WTC11 (cell line): Measurements from ENCODE around the gene SMARCB1. TPM values are rescaled to one million over a fixed set of nuclear protein-coding genes. Genes with fewer than 3 reads are reported as not detected.

Source experiments
- ATAC-seq: fragments of 200-7000 bp; cut with Tn5 transposase; 2 replicates; pipeline ENCODE4 v1.10.0; 2021; ENCODE audit warnings: mild to moderate bottlenecking, moderate library complexity
- CTCF ChIA-PET: fragments of 300-600 bp; sonication (Branson Sonifier 250); formaldehyde crosslinking; loops from one replicate; lab custom pipeline; 2021; ENCODE audit warnings: antibody characterized with exemption; lab: Charles Lee
- POLR2A ChIA-PET: fragments of 350-600 bp; sonication (Branson Sonifier 250); formaldehyde crosslinking; loops from one replicate; lab custom pipeline; 2021; ENCODE audit warnings: antibody characterized with exemption; lab: Charles Lee
- DNase-seq: peaks from one replicate; pipeline ENCODE4 v3.0.0; 2021; ENCODE audit warnings: low spot score
- H3K27ac Mint-ChIP-seq: 2 replicates; pipeline ENCODE4 v1.8.0; 2021; ENCODE audit warnings: mixed read lengths
- H3K27me3 Mint-ChIP-seq: 2 replicates; pipeline ENCODE4 v1.8.0; 2021; ENCODE audit warnings: low read depth, mild to moderate bottlenecking, moderate library complexity, mixed read lengths
- H3K36me3 Mint-ChIP-seq: 2 replicates; pipeline ENCODE4 v1.8.0; 2021; ENCODE audit warnings: mixed read lengths
- H3K4me1 Mint-ChIP-seq: 2 replicates; pipeline ENCODE4 v1.8.0; 2022; ENCODE audit warnings: mixed read lengths
- H3K4me3 Mint-ChIP-seq: 2 replicates; pipeline ENCODE4 v1.8.0; 2021; ENCODE audit warnings: mild to moderate bottlenecking, moderate library complexity, mixed read lengths
- H3K9me3 Mint-ChIP-seq: 2 replicates; pipeline ENCODE4 v1.8.0; 2021; ENCODE audit warnings: mixed read lengths
- ATF1 ChIP-seq: sonication (generic); formaldehyde crosslinking; IDR thresholded peaks from 2 replicates; pipeline ENCODE4 v1.8.1; 2023; ENCODE audit warnings: mild to moderate bottlenecking, moderate library complexity, missing genetic modification reagents
- ELF4 ChIP-seq: sonication (generic); formaldehyde crosslinking; IDR thresholded peaks from 2 replicates; pipeline ENCODE4 v1.8.1; 2022; ENCODE audit warnings: low read depth, mild to moderate bottlenecking, moderate library complexity, missing genetic modification reagents
- GTF2I ChIP-seq: fragments of 250-450 bp; sonication (Bioruptor Pico); conservative IDR thresholded peaks from 2 replicates; pipeline ENCODE4 v1.4.0; 2021; ENCODE audit warnings: mild to moderate bottlenecking
- MYBL2 ChIP-seq: sonication (generic); formaldehyde crosslinking; IDR thresholded peaks from 2 replicates; pipeline ENCODE4 v1.8.1; 2023; ENCODE audit warnings: mild to moderate bottlenecking, moderate library complexity, missing genetic modification reagents
- SP1 ChIP-seq: sonication (generic); formaldehyde crosslinking; conservative IDR thresholded peaks from 2 replicates; pipeline ENCODE4 v1.8.1; 2022; ENCODE audit warnings: missing genetic modification reagents
- ZNF263 ChIP-seq: sonication (generic); formaldehyde crosslinking; IDR thresholded peaks from 2 replicates; pipeline ENCODE4 v1.8.1; 2022; ENCODE audit warnings: low read depth, mild to moderate bottlenecking, moderate library complexity, missing genetic modification reagents
- total RNA-seq: library from RNA; stranded (reverse); gene quantifications from 3 replicates; pipeline ENCODE4 v1.2.3, GENCODE V29; 2021
- TF ChIP-seq, protein P1 (sequence below): fragments of 250-450 bp; sonication (Bioruptor Pico); IDR thresholded peaks from 2 replicates; pipeline ENCODE4 v1.9.0; 2021; ENCODE audit warnings: mild to moderate bottlenecking, borderline replicate concordance
- TF ChIP-seq, protein P2 (sequence below): sonication (generic); formaldehyde crosslinking; IDR thresholded peaks from 2 replicates; pipeline ENCODE4 v1.8.1; 2022; ENCODE audit warnings: mild to moderate bottlenecking, missing genetic modification reagents, moderate library complexity, borderline replicate concordance
- TF ChIP-seq, protein P3 (sequence below): fragments of 250-450 bp; sonication (Bioruptor Pico); IDR thresholded peaks from 2 replicates; pipeline ENCODE4 v1.9.0; 2021; ENCODE audit warnings: moderate library complexity, mild to moderate bottlenecking, inconsistent platforms, borderline replicate concordance
- TF ChIP-seq, protein P4 (sequence below): sonication (generic); formaldehyde crosslinking; IDR thresholded peaks from 2 replicates; pipeline ENCODE4 v1.8.0; 2023; ENCODE audit warnings: mild to moderate bottlenecking, missing genetic modification reagents
- TF ChIP-seq, protein P5 (sequence below): fragments of 250-450 bp; sonication (Bioruptor Pico); IDR thresholded peaks from 2 replicates; pipeline ENCODE4 v1.9.0; 2021; ENCODE audit warnings: mild to moderate bottlenecking
- TF ChIP-seq, protein P6 (sequence below): fragments of 250-450 bp; sonication (Bioruptor Pico); conservative IDR thresholded peaks from 2 replicates; pipeline ENCODE4 v1.9.0; 2021; ENCODE audit warnings: mild to moderate bottlenecking
- TF ChIP-seq, protein P7 (sequence below): sonication (generic); formaldehyde crosslinking; IDR thresholded peaks from 2 replicates; pipeline ENCODE4 v1.8.0; 2023; ENCODE audit warnings: missing genetic modification reagents, mild to moderate bottlenecking, borderline replicate concordance

SMARCB1 gene
- total RNA-seq, 1 experiment from 2014 or later: 135 TPM

DNA sequence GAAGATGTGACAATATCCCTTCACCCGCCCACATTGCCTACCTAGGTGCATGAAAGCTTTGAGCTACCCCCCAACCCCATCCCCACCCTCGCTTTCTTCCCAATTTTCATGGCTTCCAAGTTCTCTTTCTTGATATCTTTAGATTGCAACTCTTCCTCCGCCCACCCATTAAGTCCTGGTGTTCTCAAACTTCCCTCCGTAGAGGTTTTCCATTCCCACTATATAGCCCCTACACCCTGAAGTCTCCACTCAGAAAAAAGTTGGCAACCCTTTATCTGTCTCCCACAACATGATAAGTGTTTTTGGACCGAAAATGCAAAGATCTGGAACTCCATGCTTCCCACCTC lies 36.4 kb upstream of the SMARCB1 start:
- ChIA-PET POLR2A (interaction anchor here (0.5 to 1.4 kb wide), 3 partner anchors 30 to 107 kb away, joined by 3 to 4 read pairs (median 3); partner anchors contain the start of gene SLC2A11), CTCF (interaction anchor here (0.9 to 2.2 kb wide), 4 partner anchors 13 to 159 kb away, joined by 4 to 8 read pairs (median 6); partner anchors contain the start of genes C22orf15, CHCHD10 and SLC2A11)
- ATAC-seq (no peak), DNase-seq (no peak)
- Mint-ChIP-seq H3K27me3 (no peaks in the 10 kb centered on the region), H3K9me3 (no peaks in the 10 kb centered on the region), H3K4me3 (peak overlapping the region; percentile 85), H3K36me3 (no peaks in the 10 kb centered on the region), H3K27ac (peak overlapping the region; percentile 91), H3K4me1 (peaks cover 22% of the 10 kb centered on the region)
- TF ChIP-seq SP1 (CRISPR knock-in tag) (no peak), ZNF263 (CRISPR knock-in tag) (no peak), ATF1 (no peak), MYBL2 (CRISPR knock-in tag) (no peak), GTF2I (CRISPR knock-in tag) (no peak), ELF4 (CRISPR knock-in tag) (no peak)
- TF ChIP-seq, protein P1, sequence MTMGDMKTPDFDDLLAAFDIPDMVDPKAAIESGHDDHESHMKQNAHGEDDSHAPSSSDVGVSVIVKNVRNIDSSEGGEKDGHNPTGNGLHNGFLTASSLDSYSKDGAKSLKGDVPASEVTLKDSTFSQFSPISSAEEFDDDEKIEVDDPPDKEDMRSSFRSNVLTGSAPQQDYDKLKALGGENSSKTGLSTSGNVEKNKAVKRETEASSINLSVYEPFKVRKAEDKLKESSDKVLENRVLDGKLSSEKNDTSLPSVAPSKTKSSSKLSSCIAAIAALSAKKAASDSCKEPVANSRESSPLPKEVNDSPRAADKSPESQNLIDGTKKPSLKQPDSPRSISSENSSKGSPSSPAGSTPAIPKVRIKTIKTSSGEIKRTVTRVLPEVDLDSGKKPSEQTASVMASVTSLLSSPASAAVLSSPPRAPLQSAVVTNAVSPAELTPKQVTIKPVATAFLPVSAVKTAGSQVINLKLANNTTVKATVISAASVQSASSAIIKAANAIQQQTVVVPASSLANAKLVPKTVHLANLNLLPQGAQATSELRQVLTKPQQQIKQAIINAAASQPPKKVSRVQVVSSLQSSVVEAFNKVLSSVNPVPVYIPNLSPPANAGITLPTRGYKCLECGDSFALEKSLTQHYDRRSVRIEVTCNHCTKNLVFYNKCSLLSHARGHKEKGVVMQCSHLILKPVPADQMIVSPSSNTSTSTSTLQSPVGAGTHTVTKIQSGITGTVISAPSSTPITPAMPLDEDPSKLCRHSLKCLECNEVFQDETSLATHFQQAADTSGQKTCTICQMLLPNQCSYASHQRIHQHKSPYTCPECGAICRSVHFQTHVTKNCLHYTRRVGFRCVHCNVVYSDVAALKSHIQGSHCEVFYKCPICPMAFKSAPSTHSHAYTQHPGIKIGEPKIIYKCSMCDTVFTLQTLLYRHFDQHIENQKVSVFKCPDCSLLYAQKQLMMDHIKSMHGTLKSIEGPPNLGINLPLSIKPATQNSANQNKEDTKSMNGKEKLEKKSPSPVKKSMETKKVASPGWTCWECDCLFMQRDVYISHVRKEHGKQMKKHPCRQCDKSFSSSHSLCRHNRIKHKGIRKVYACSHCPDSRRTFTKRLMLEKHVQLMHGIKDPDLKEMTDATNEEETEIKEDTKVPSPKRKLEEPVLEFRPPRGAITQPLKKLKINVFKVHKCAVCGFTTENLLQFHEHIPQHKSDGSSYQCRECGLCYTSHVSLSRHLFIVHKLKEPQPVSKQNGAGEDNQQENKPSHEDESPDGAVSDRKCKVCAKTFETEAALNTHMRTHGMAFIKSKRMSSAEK (CRISPR knock-in tag): no peak
- TF ChIP-seq, protein P2, sequence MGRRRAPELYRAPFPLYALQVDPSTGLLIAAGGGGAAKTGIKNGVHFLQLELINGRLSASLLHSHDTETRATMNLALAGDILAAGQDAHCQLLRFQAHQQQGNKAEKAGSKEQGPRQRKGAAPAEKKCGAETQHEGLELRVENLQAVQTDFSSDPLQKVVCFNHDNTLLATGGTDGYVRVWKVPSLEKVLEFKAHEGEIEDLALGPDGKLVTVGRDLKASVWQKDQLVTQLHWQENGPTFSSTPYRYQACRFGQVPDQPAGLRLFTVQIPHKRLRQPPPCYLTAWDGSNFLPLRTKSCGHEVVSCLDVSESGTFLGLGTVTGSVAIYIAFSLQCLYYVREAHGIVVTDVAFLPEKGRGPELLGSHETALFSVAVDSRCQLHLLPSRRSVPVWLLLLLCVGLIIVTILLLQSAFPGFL: no peak
- TF ChIP-seq, protein P3, sequence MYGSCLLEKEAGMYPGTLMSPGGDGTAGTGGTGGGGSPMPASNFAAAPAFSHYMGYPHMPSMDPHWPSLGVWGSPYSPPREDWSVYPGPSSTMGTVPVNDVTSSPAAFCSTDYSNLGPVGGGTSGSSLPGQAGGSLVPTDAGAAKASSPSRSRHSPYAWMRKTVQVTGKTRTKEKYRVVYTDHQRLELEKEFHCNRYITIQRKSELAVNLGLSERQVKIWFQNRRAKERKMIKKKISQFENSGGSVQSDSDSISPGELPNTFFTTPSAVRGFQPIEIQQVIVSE (CRISPR knock-in tag): no peak
- TF ChIP-seq, protein P4, sequence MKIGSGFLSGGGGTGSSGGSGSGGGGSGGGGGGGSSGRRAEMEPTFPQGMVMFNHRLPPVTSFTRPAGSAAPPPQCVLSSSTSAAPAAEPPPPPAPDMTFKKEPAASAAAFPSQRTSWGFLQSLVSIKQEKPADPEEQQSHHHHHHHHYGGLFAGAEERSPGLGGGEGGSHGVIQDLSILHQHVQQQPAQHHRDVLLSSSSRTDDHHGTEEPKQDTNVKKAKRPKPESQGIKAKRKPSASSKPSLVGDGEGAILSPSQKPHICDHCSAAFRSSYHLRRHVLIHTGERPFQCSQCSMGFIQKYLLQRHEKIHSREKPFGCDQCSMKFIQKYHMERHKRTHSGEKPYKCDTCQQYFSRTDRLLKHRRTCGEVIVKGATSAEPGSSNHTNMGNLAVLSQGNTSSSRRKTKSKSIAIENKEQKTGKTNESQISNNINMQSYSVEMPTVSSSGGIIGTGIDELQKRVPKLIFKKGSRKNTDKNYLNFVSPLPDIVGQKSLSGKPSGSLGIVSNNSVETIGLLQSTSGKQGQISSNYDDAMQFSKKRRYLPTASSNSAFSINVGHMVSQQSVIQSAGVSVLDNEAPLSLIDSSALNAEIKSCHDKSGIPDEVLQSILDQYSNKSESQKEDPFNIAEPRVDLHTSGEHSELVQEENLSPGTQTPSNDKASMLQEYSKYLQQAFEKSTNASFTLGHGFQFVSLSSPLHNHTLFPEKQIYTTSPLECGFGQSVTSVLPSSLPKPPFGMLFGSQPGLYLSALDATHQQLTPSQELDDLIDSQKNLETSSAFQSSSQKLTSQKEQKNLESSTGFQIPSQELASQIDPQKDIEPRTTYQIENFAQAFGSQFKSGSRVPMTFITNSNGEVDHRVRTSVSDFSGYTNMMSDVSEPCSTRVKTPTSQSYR (CRISPR knock-in tag): no peak
- TF ChIP-seq, protein P5, sequence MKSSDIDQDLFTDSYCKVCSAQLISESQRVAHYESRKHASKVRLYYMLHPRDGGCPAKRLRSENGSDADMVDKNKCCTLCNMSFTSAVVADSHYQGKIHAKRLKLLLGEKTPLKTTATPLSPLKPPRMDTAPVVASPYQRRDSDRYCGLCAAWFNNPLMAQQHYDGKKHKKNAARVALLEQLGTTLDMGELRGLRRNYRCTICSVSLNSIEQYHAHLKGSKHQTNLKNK (CRISPR knock-in tag): no peak
- TF ChIP-seq, protein P6, sequence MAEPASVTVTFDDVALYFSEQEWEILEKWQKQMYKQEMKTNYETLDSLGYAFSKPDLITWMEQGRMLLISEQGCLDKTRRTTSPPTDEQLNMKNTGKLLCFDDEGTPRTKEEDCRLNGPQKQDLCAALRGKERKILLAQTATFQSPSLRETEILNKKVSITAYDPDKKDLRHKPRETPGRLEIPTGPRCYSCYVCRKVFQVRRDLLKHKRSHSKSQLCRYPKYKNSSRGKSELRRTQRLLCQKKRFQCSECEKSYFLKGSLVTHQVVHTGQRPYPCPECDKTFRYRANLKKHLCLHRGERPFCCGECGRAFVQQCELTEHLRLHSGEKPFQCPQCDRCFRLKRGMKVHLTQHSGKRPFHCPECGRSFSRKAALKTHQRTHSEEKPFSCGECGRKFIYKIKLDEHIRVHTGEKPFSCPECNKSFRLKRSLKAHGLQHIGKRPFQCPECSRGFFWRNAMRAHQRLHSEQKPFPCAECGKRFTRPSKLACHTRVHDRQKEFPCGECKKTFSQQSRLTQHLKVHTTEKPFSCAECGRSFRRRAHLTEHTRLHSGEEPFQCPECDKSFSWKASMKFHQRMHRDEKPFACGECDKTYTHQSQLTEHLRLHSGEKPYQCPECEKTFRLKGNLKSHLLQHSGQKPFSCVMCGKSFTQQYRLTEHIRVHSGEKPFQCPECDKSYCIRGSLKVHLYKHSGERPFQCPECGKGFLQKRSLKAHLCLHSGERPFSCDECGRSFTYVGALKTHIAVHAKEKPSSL: no peak
- TF ChIP-seq, protein P7, sequence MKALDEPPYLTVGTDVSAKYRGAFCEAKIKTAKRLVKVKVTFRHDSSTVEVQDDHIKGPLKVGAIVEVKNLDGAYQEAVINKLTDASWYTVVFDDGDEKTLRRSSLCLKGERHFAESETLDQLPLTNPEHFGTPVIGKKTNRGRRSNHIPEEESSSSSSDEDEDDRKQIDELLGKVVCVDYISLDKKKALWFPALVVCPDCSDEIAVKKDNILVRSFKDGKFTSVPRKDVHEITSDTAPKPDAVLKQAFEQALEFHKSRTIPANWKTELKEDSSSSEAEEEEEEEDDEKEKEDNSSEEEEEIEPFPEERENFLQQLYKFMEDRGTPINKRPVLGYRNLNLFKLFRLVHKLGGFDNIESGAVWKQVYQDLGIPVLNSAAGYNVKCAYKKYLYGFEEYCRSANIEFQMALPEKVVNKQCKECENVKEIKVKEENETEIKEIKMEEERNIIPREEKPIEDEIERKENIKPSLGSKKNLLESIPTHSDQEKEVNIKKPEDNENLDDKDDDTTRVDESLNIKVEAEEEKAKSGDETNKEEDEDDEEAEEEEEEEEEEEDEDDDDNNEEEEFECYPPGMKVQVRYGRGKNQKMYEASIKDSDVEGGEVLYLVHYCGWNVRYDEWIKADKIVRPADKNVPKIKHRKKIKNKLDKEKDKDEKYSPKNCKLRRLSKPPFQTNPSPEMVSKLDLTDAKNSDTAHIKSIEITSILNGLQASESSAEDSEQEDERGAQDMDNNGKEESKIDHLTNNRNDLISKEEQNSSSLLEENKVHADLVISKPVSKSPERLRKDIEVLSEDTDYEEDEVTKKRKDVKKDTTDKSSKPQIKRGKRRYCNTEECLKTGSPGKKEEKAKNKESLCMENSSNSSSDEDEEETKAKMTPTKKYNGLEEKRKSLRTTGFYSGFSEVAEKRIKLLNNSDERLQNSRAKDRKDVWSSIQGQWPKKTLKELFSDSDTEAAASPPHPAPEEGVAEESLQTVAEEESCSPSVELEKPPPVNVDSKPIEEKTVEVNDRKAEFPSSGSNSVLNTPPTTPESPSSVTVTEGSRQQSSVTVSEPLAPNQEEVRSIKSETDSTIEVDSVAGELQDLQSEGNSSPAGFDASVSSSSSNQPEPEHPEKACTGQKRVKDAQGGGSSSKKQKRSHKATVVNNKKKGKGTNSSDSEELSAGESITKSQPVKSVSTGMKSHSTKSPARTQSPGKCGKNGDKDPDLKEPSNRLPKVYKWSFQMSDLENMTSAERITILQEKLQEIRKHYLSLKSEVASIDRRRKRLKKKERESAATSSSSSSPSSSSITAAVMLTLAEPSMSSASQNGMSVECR (CRISPR knock-in tag): no peak
